Rectal smooth muscle tissue (tissue), 1 donor: ENCODE measurements around the gene C6orf58.
"Not testable (repeated sequence)": the region's sequence is repeated elsewhere in the genome, so short reads cannot be mapped to it uniquely, and the experiment has no call there.

Experiments
- H3K27ac ChIP-seq: one replicate; pipeline ENCODE4 v1.7.0; 2013; ENCODE audit warnings: low read depth, low read length, inconsistent platforms
- H3K27me3 ChIP-seq: one replicate; pipeline ENCODE4 v1.7.0; 2013; ENCODE audit warnings: low read length; ENCODE audit not compliant: control insufficient read depth, insufficient read depth
- H3K36me3 ChIP-seq: one replicate; pipeline ENCODE4 v1.7.0; 2013; ENCODE audit warnings: low read length; ENCODE audit not compliant: control insufficient read depth, insufficient read depth
- H3K4me1 ChIP-seq: one replicate; pipeline ENCODE4 v1.7.0; 2013; ENCODE audit warnings: low read length; ENCODE audit not compliant: control insufficient read depth, insufficient read depth
- H3K4me3 ChIP-seq: one replicate; pipeline ENCODE4 v1.7.0; 2013; ENCODE audit warnings: low read length
- H3K9ac ChIP-seq: one replicate; pipeline ENCODE4 v1.7.0; 2013; ENCODE audit warnings: low read length

The C6orf58 gene

GRCh38 chr6:127567476-127567875 is 9.5 kb upstream of the C6orf58 start:
- Histone ChIP-seq H3K4me3 (no peak overlapping the region), H3K27ac (no peak overlapping the region), H3K36me3 (no peaks in the 10 kb centered on the region), H3K9ac (no peak overlapping the region), H3K4me1 (no peaks in the 10 kb centered on the region), H3K27me3 (no peaks in the 10 kb centered on the region)

GRCh38 chr6:127570739-127571389 is 6.1 kb upstream of the C6orf58 start:
- no peaks in the 10 kb centered on the region for H3K27me3 ChIP-seq
- H3K4me3 ChIP-seq = no peak overlapping the region
- no peaks in the 10 kb centered on the region for H3K36me3 ChIP-seq
- H3K27ac ChIP-seq = no peak overlapping the region
- no peak overlapping the region for H3K9ac ChIP-seq
- no peaks in the 10 kb centered on the region for H3K4me1 ChIP-seq

GRCh38 chr6:127578900-127579299 is 1.9 kb downstream of the C6orf58 start:
- no peaks in the 10 kb centered on the region for H3K27me3 ChIP-seq
- no peak overlapping the region for H3K27ac ChIP-seq
- H3K4me1 ChIP-seq = no peaks in the 10 kb centered on the region
- H3K9ac ChIP-seq = no peak overlapping the region
- no peak overlapping the region for H3K4me3 ChIP-seq
- no peaks in the 10 kb centered on the region for H3K36me3 ChIP-seq

GRCh38 chr6:127581576-127581975 is 4.6 kb downstream of the C6orf58 start:
- Histone ChIP-seq H3K4me3 (no peak overlapping the region), H3K36me3 (no peaks in the 10 kb centered on the region), H3K9ac (no peak overlapping the region), H3K27me3 (no peaks in the 10 kb centered on the region), H3K4me1 (no peaks in the 10 kb centered on the region), H3K27ac (no peak overlapping the region)

- no peaks in the 10 kb centered on the region for H3K36me3 ChIP-seq
- H3K9ac ChIP-seq = no peak overlapping the region
- H3K4me1 ChIP-seq = no peaks in the 10 kb centered on the region
- no peak overlapping the region for H3K27ac ChIP-seq
- no peak overlapping the region for H3K4me3 ChIP-seq
- H3K27me3 ChIP-seq = no peaks in the 10 kb centered on the region
Observed at GRCh38 chr6:127582777-127583462, 5.9 kb downstream of the C6orf58 start.

- H3K4me3 ChIP-seq = no peak overlapping the region
- no peaks in the 10 kb centered on the region for H3K36me3 ChIP-seq
- H3K4me1 ChIP-seq = no peaks in the 10 kb centered on the region
- no peaks in the 10 kb centered on the region for H3K27me3 ChIP-seq
- H3K27ac ChIP-seq = no peak overlapping the region
- H3K9ac ChIP-seq = no peak overlapping the region
Observed at GRCh38 chr6:127585123-127585522, 8.1 kb downstream of the C6orf58 start.

GRCh38 chr6:127586372-127586771 is 9.4 kb downstream of the C6orf58 start:
- Histone ChIP-seq H3K4me3 (no peak overlapping the region), H3K4me1 (no peaks in the 10 kb centered on the region), H3K36me3 (no peaks in the 10 kb centered on the region), H3K9ac (no peak overlapping the region), H3K27ac (no peak overlapping the region), H3K27me3 (no peaks in the 10 kb centered on the region)

GRCh38 chr6:127587875-127588274 is 10.9 kb downstream of the C6orf58 start:
- Histone ChIP-seq H3K36me3 (no peaks in the 10 kb centered on the region), H3K27ac (no peak overlapping the region), H3K9ac (no peak overlapping the region), H3K27me3 (no peaks in the 10 kb centered on the region), H3K4me3 (no peak overlapping the region), H3K4me1 (no peaks in the 10 kb centered on the region)

- Histone ChIP-seq H3K27me3 (no peaks in the 10 kb centered on the region), H3K27ac (no peak overlapping the region), H3K9ac (no peak overlapping the region), H3K4me3 (no peak overlapping the region), H3K4me1 (no peaks in the 10 kb centered on the region), H3K36me3 (no peaks in the 10 kb centered on the region)
Observed at GRCh38 chr6:127589135-127589534, 12.2 kb downstream of the C6orf58 start.

- H3K27me3 ChIP-seq = no peaks in the 10 kb centered on the region
- H3K36me3 ChIP-seq = no peaks in the 10 kb centered on the region
- H3K4me1 ChIP-seq = no peaks in the 10 kb centered on the region
- no peak overlapping the region for H3K4me3 ChIP-seq
- H3K27ac ChIP-seq = no peak overlapping the region
- H3K9ac ChIP-seq = no peak overlapping the region
Observed at GRCh38 chr6:127590344-127590743, 13.4 kb downstream of the C6orf58 start.

GRCh38 chr6:127592964-127593363 is 16.0 kb downstream of the C6orf58 start:
- no peak overlapping the region for H3K4me3 ChIP-seq

GRCh38 chr6:127593456-127593855 is 16.5 kb downstream of the C6orf58 start:
- H3K27ac ChIP-seq, H3K27me3 ChIP-seq, H3K9ac ChIP-seq, H3K4me3 ChIP-seq, H3K4me1 ChIP-seq, H3K36me3 ChIP-seq: not testable (repeated sequence)

More at GRCh38 chr6:127592964-127593363, 16.0 kb downstream of the C6orf58 start:
- H3K4me1 ChIP-seq = no peaks in the 10 kb centered on the region
- H3K36me3 ChIP-seq = no peaks in the 10 kb centered on the region
- no peak overlapping the region for H3K9ac ChIP-seq
- no peaks in the 10 kb centered on the region for H3K27me3 ChIP-seq
- no peak overlapping the region for H3K27ac ChIP-seq

- Histone ChIP-seq H3K27ac (no peak overlapping the region), H3K4me3 (no peak overlapping the region), H3K4me1 (no peaks in the 10 kb centered on the region), H3K9ac (no peak overlapping the region), H3K27me3 (no peaks in the 10 kb centered on the region), H3K36me3 (no peaks in the 10 kb centered on the region)
Observed at GRCh38 chr6:127606131-127606562, 29.2 kb downstream of the C6orf58 start.
